A673 (cell line): ENCODE data around the gene POTEI.
"Not testable (repeated sequence)": the region's sequence is repeated elsewhere in the genome, so short reads cannot be mapped to it uniquely, and the experiment has no call there.

Experiments used
- CTCF ChIP-seq: fragments of 300-800, 200-600 bp; sonication (generic); conservative IDR thresholded peaks from 2 replicates; pipeline ENCODE4 v1.5.1; 2017; ENCODE audit warnings: low read depth, mild to moderate bottlenecking, antibody characterized with exemption, low read length, moderate library complexity, mixed read lengths
- EZH2 ChIP-seq: fragments of 200-600 bp; sonication (generic); IDR thresholded peaks from 2 replicates; pipeline ENCODE4 v1.6.1; 2017; ENCODE audit warnings: borderline replicate concordance, low read depth, mild to moderate bottlenecking, mixed read lengths, antibody characterized with exemption, low read length; ENCODE audit not compliant: poor library complexity, severe bottlenecking

- TF ChIP-seq CTCF, EZH2: not testable (repeated sequence)
Observed at GRCh38 chr2:130520992-130521391, 11.9 kb upstream of the POTEI start, which contains the start of gene CFC1B.
